Measurements from ENCODE around the gene TESMIN.
A peak's percentile ranks its signal among the peaks of the same experiment; 100 is the strongest.

TESMIN gene, protein sequence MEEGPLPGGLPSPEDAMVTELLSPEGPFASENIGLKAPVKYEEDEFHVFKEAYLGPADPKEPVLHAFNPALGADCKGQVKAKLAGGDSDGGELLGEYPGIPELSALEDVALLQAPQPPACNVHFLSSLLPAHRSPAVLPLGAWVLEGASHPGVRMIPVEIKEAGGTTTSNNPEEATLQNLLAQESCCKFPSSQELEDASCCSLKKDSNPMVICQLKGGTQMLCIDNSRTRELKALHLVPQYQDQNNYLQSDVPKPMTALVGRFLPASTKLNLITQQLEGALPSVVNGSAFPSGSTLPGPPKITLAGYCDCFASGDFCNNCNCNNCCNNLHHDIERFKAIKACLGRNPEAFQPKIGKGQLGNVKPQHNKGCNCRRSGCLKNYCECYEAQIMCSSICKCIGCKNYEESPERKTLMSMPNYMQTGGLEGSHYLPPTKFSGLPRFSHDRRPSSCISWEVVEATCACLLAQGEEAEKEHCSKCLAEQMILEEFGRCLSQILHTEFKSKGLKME

DNA sequence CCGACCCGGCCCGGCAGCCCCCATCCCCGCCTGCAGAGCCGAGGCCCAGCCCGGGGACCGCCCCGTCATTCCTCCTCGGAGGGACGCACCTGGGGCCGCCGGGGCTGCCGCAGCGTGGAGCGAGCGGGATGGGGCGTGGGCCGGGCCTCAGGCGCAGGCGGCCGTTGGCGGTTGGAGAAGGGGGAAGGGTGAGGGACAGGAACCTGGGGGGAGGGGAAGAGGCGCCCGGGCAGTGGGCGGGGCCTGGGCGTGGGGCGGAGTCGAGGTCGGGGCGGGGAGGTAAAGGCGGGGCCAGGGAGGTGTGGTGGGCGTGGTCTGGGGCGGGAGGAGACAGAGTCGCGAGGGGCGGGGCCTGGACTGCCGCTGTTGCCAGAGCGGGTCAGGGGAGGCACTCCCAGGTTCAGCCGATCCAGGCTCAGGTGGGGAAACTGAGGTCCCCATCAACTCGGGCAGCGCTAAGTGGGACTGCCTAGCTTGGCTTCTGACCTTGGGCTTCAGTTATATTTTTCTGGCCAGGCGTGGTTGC, at the start of gene TESMIN:
Gene TESMIN (minus strand): TSS at position 190 of the 526 bp plus-strand sequence. CDS start 860 bp downstream, outside the sequence.
- DNase-seq: peak; percentile 93

DNA sequence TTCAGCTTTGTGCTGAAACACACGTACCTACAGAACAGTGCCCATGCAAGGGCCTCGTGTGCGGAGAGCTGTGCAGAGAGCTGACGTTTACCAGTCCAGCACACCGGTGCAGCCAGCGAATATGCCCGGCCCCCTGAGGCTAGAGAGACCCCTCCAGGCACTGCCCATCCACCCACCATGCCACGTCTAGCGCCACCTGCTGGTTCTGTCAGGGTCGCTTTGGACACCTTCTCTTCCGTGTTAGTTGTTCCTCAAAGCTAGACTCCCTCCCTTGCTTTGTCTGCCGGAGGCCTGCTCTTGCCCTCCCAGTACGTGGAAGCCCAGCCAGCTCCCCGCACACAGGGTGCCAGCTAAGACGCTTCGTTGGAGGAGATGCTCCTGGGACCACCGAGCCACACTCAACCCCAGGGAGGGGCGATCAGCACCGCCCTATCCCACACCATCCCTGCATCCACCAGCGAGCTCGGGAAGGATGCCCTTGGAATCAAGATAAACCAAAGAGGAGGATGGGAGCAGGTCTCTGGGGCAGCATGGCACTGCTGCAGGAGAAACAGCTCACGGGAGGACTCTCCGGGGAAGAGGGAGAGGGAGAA, 47.0 kb upstream of the TESMIN start:
- no peak for DNase-seq

DNA sequence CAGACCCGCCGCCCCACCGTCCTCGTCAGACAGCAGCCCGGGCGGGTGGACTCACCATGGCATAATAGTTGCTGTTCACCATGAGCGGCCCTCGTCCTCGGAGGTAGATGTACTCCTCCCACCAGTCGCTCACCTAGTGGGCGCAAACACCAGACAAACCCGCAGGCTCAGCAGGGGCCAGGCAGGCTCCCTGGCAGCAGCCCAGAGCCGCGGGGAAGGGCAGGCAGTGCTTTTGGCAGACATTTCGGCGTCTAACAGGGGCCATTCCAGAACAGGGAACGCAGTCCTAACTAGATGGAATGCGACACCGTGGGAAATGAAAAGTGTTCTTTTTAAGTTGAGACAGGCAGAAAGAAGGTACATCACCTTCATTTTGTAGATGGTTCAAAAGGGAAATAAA, 45.5 kb upstream of the TESMIN start:
- DNase-seq: no peak

DNA sequence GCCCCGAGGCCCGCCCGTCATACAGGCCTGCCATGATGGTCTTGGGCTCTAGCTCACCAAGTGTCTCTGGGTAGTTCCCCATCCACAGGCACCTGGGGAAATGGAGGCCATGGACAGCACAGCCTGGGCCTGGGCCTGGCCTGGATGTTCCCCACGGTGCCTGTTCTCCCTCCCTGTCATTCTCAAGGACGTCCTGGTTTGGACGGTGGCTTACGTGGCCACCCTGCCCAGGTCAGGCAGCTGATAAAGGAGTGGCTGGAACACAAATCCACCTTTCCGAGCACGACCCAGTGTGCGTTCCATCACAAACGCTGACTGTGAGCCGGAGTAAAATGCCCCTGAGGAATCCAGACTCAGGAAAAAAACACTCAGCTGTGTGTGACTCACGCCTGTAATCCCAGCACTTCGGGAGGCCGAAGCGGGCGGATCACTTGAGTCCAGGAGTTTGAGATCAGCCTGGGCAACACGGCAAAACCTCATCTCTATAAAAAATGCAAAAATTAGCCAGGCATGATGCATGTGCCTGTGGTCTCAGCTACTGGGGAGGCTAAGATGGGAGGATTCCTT, 41.2 kb upstream of the TESMIN start:
- no peak for DNase-seq

DNA sequence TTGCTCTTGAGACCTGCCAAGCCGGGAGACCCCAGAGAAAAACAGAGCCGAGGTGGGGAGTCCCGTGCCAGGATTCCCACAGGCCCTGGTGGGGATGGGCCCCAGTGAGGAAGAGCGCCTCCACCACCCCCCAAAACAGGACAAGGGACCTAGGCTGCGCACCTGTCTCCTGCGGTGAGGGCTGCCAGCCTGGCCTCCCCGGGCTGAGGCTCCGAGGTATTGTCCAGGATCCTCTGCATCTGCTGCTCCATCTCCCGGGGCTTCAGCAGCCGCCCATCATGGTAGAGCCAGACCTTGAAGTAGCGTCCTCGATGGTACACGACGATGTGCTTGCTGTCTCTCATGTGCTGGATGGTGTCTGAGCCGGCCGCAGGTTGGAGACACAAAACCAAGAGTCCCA, 33.3 kb upstream of the TESMIN start:
- no peak for DNase-seq

DNA sequence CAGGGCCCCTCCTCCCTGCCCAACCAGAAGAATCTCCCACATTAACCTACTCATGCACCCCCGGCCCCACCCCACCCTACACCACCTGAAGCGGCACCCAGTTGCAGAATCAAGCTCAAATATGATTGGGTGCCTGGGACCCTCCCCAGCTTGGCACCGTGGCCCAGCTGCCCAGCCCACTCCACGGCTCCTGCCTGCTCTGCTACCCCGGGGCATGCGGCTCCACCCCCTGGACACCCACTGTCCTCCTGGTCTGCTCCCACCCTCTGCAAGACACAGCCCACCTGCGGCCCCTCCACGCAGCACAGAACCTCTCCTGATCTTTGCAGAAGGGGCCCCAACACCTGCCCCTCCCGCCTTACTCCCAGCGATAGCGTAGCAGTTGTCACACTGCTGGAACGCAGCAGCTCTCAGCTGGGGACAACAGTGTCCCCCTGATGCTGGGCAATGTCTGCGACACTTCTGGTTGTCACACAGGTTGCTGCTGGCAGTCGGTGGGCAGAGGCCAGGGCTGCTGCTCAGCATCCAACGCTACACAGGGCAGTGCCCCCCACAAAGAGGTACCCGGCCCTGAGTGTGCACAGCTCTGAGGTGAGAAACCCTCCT, 32.0 kb upstream of the TESMIN start:
- DNase-seq: no peak

DNA sequence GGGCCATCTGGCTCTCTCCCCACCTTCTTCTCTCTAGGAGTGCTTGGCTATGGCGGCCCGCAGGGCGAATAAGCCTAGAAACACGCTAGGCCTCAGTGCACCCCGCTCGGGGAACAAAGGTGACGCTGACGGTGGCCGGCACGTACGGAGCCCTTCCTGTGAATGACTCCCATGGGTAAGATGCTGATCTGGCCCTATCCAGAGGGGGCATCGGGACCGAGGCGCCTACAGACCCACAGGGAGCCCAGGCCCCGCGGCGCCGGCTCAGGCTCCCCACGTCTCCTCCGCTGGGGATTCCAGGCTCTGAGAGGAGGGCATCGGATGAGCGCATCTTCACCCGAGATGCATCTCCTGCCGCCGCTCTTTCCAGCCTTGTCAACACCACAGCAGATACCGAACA, 31.4 kb upstream of the TESMIN start:
- DNase-seq: no peak

DNA sequence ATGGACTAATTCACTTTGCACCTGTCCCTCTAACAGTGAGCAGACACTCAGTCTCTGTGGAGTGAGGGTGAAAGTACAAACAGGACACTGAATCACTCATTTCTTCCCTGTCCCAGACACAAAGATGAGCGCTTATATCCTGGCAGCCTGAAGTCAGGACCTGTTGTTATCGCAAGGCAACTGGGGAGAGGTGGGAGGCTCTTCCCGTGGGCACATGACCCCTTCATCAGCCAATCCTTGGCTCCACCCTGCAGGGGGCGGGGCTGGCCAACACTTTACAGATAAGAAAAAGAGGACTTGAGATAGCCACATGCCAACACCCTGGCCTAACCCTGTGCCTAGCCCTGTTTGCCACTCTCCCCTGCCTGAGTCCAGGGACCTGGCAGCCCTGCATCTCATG, 29.5 kb upstream of the TESMIN start:
- DNase-seq: no peak

DNA sequence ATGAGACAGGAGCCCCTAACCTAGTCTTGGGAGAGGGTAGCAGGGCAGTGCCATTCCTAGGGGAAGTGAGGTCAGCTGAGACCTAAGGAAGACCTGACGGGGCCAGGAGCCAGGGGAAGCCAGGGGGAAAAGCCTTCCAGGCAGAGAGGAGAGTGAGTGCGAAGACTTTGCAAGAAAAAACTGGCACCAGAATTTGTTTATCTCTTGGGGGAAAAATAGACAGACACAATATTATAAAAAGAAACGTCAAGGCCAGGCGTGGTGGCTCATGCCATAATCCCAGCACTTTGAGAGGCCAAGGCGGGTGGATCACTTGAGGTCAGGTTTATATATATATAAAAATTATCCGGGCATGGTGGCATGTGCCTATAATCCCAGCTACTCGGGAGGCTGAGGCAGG, 26.9 kb upstream of the TESMIN start:
- no peak for DNase-seq

DNA sequence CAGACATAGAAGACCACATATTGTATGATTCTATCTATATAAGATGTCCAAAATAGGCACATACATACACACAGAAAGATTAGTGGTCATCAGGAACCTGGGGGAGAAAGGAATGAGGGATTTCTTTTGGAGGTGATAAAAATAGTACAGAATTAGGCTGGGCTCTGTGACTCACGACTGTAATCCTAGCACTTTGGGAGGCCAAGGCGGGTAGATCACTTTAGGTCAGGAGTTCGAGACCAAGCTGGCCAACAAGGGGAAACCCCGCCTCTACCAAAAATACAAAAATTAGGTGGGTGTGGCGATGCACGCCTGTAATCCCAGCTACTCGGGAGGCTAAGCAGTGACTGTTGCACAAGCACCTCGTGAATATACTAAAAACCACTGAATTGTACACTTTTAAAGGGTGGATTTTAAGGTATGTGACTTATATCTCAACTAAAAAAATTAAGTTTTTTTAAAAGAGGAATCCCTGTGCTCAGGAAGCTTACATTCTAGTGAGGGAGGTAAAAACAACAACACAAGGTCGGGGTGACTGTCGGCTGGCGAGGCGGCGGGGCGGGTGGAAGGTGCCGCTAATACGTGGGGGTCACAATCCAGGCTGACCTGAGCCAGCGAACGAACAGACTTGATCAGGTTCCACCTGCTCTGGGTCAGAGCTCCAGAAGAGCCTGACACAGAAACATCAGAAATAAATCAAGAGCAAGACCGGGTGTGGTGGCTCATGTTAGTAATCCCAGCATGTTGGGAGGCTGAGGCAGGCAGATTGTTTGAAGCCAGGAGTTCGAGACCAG, 25.3 kb upstream of the TESMIN start:
- no peak for DNase-seq

DNA sequence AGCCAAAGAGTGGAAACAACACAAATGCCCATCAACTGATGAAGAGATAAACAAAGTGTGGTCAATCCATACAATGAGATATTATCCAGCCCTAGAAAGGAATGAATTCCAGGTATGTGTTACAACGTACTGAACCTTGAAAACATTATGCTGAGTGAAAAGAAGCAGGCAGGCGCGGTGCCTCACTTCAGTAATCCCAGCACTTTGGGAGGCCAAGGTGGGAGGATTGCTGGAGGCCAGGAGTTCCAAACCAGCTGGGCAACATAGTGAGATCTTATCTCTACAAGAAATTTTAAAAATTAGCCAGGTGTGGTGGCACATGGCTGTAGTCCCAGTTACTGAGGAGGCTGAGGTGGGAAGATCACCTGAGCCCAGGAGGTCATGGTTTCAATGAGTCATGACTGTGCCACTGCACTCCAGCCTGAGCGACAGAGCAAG, 24.6 kb upstream of the TESMIN start:
- no peak for DNase-seq

DNA sequence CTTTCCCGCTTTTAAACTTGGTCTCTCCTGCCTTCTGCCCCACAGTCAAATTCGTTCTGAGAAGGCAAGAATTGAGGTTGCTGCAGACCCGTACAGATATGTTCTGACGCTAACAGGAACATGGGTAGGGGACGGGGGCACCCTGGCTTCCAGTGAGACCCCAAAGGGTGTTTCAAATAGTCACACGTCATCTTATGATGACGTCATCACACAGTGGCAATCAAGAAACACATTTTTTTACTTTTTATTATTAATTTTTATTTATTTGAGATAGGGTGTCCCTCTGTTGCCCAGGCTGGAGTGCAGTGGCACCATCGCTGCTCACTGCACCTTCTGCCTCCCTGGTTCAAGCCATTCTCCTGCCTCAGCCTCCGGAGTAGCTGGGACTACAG, 22.9 kb upstream of the TESMIN start:
- DNase-seq: no peak

DNA sequence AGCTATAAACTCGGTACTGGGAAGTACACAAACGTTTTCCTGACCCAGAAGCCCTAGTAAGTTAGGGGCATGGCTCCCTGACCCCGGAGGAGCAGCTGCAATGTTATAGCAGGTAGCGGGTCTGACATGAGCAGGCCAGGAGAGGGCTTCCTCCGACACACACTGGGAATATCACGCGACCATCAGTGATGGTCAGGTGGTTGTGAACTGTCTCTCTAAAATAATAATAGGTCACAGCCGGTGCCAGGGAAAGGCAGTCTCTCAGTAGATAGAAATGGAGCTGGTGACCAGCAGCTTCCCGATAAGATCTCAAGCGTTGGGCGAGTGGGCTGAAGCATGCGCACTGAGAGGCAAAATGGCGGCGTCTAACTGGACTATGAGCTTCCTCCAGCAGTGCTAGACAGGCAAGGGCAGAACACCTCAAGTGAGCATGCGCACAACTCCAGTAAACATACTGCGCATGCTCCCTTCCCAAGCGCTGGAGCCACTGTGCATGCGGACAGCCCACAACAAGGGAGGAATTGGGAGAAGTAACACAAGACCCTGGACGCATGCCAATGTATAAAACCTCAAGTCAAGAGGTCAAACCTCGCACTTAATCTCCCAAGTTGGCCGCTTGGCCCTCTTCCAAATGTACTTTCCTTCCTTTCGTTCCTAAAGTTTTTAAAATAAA, 22.3 kb upstream of the TESMIN start:
- DNase-seq: no peak

DNA sequence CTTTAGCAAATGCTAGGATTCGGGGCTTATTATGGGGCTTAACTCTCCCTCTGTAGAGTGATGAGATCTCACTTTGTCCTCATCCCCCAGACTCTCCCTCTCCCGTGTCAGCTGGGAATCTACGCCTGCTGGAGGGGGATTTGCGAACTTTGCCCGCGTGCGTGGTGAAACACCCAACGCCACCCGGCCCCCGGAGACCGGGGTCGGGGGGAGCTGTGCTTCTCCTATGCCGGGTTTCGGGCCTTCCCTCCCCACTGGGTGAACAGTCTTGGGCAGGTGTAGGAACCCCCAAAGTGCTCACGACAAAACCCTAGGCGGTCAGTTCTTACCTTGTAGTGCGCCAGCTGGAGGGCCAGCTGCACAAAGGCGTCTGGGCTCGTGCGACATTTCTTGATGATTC, 21.6 kb upstream of the TESMIN start:
- no peak for DNase-seq

DNA sequence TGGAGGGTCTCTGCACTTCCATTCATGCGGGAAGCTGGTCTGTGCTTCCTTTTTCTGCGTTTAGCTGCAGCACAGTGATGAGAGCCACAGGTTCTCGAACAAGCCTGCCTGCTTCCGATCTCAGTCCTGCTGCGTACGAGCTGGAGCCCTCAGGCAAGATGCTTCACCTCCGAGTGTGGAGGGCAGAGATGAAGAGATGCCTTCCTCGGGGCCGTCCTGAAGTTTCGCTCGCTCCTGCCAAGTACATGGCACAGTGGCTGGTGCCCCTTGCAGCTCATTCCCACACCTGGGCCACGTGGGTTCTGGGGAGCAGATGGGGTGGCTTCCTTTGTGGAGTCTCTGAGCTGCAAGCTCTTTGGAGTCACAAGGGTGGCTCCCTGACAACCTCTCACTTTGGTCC, 19.5 kb upstream of the TESMIN start:
- DNase-seq: no peak

DNA sequence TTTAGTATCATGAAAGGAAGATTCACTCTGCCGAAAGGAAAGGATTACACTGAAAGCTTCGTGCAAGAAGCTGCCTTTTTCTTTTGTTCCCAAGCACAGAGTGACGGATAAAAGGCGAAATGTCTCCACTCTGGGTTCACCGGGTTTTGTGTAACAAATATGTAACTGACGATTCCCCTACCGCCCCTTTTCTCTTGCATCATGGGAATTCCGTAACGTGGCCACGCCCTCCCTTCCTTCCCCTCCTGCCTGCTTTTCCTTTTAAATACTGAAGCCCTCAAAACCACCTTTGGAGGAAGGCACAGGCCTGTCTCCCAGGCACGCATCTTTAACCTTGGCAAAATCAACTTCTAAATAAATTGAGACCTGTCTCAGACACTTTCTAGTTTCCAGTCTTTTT, 16.4 kb upstream of the TESMIN start:
- DNase-seq: no peak

DNA sequence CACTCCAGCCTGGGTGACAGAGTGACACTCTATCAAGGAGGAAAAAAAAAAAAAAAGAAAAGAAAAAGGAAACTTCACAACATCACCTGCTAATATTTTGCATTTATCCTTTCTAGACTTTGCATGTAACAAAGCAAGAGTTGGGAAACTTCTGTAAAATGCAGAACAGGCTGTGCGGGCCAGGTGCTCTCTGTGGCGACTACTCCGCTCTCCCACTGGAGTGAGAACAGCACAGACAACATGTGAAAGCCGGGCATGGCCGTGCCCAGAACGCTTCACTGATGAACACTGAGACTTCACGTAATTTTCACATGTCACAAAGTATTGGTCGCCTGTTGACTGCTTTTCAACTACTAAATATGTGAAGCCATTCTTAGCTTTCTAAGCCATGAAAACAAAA, 15.5 kb upstream of the TESMIN start:
- no peak for DNase-seq

DNA sequence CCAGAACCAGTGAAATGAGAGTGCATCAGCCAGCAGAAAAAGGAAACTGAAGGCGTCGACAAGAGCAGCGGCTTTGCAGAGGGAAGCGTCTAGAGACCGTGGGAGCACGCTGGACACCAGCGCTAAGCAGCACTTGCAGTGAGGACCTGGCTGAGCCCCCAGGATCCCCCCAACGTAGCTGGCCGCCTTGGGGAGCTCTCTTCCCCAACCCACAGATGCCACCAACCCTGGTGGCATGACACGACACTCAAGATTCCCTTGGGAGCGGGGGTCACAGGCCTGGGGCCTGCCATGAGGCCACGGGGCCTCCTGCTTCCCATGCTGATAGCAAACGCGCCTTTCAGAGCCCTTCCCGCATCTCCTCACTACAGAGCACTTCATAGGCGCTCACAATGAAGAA, 13.4 kb upstream of the TESMIN start:
- DNase-seq: no peak

DNA sequence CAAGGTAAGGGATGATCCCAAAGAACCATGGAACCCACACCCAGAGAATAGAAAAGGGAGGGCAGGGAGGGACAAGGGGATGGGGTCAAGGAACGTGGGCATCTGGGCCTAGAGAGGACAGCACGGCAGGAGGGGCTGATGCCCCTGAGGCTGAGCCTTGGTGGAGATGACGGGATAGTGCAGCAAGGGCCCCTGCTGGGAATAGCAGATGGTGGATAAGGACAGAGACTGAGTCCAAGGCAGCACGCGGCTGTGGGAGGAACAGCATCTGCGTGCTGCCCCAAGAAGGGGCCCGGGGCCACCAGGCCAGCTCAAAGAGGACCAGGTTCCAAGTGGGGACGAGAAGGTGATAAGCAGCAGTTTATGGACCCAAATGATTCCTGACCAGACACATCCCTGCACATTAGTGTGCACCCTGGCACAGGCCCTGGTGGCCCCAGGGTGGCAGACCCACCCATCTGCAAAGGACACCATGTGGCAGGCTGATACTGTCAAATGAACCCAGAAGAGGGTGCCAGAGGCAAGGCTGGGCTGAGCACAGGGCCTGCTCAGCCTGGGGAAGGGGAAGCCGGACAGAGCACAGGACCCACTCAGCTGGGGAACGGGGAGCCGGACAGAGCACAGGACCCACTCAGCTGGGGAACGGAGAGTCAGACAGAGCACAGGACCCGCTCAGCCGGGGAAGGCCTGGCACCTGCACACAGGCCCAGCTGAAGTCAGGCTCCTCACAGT, 12.8 kb upstream of the TESMIN start:
- no peak for DNase-seq

DNA sequence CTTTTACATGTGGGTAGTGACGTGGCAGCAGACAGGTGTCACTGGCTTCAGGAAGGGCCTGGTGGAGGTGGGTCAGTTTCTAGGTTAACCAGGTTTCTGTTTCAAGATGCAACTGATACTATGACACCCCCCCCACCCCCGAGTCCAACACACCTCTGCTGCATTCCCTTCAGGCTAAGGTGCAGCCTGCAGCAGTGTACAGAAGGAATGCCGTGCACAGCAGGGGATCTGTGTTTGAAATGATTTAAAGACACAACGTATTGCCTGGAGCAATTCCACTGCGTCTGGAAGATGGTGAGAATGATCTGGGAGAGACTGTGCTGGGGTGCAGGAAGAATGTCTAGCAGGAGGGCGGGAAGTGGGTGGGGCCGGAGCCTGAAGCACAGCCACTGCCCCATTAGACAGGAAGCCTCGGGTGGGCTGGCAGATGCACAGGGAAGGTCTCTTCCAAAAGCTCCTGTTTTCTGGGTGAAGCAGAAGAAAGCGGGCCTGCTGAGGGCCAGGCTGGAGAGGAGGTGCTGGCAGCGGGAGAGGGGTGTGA, 11.9 kb upstream of the TESMIN start:
- no peak for DNase-seq

DNA sequence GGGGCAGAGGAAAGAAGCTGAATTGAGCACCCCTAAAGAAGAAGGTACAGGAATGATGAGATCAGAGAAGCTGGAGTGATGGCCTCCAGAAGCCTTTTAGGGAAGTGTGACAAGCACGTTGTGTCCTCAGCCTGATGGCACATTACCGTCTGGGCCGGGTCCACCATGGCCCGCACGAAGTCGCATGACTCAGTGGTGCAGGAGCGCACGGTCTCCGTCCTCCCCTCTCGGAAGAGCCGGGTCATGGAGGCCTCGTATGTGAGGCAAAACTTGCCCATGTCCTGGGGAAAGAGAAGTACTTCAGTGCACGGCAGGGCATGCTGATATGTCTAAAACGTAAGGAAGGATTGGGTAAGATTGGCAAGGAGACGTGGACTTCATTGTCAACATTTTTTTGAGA, 11.2 kb upstream of the TESMIN start:
- DNase-seq: no peak

Data from NCI-H526 treated with DMSO at 0.1 percent for 48 hours (cell line).